Measurements from ENCODE around the gene SLC22A31. TPM values are rescaled to one million over a fixed set of nuclear protein-coding genes. Genes with fewer than 3 reads are reported as not detected.
A peak's percentile ranks its signal among the peaks of the same experiment; 100 is the strongest.
"Not testable (repeated sequence)": the region's sequence is repeated elsewhere in the genome, so short reads cannot be mapped to it uniquely, and the experiment has no call there.

The SLC22A31 gene
- 1 to 10 TPM in 6 of 7 donors, under 1 TPM in 1; 0.98 to 8.3 (median 4.9) TPM for total RNA-seq
- 1 to 10 TPM; 1.1 to 5.6 (median 4.2) TPM for polyA plus RNA-seq
- long read RNA-seq, donor 1 = 0 reads
- long read RNA-seq, donor 2 = 0 reads

DNA sequence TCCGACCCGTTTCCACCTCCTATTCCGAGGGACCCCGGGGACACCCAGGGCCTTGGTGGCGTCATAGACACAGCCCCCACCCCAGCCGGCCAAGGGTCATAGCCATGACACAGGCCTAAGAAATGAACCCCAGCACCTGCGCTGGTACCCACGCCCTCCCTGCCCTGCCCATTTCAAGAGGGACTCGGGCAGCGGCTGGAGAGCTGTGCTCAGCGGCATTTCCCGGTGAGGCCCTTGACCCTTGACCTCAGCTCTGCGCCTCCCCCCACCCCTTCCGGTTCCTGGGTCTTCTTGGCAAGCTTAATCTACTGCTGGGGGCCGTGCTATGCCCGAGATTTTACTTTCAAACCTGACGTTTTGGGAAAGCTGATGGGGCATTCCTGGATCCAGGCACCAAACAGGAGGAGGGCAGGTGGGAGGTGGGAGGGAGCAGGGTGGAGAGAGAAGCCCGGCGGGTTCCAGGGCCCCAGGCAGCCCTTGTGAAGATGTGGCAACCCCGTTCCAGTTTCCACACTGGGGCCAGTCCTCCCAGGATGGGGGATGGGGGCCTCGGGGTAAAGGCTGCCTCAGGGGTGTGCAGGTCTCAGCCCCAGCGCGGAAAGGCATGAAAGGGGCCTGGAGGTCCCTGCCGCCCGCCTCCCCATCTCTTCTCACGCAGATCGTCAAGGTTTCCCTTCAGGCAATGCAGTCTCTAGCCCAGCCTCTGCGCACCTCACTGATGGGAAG is at the start of gene SLC22A31:
TSS of gene SLC22A31 (minus strand) at position 414 of the 726 bp plus-strand sequence. CDS start at position 378, 36 bp downstream.
- TF ChIP-seq, protein P1, sequence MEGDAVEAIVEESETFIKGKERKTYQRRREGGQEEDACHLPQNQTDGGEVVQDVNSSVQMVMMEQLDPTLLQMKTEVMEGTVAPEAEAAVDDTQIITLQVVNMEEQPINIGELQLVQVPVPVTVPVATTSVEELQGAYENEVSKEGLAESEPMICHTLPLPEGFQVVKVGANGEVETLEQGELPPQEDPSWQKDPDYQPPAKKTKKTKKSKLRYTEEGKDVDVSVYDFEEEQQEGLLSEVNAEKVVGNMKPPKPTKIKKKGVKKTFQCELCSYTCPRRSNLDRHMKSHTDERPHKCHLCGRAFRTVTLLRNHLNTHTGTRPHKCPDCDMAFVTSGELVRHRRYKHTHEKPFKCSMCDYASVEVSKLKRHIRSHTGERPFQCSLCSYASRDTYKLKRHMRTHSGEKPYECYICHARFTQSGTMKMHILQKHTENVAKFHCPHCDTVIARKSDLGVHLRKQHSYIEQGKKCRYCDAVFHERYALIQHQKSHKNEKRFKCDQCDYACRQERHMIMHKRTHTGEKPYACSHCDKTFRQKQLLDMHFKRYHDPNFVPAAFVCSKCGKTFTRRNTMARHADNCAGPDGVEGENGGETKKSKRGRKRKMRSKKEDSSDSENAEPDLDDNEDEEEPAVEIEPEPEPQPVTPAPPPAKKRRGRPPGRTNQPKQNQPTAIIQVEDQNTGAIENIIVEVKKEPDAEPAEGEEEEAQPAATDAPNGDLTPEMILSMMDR (IDR thresholded peaks at IDR 0.05 in 8 of 11, conservative IDR thresholded peaks at IDR 0.05 in 3 of 11) = no peak
- TF ChIP-seq POLR2A (IDR thresholded peaks at IDR 0.05) (no peak), POLR2AphosphoS5 (IDR thresholded peaks at IDR 0.05) (no peak)
- DNase-seq = peak; percentile 60
- WGBS, 5 donors = 15 to 29% (median 21%) methylated on average over 22 to 28 of the region's 28 CpGs
- H3K4me3 ChIP-seq = peak within 1 kb of the TSS in 7 of 8 donors; percentile 25 to 68 (median 32)
- intact Hi-C loops (cut with DNase I; ENCODE audit: low total_unique reads) = no loop called here
- H3K27ac ChIP-seq = no peak within 1 kb of the TSS
- H3K36me3 ChIP-seq = no peaks in the 10 kb centered on the region
- peaks cover 0 to 85% (median 67%) of the 10 kb centered on the region in 7 donors for H3K27me3 ChIP-seq (replicated peaks in 1 of 7)
- peaks cover 10 to 37% (median 22%) of the 10 kb centered on the region in 6 donors for H3K4me1 ChIP-seq
- peaks cover 0 to 10% (median 0%) of the 10 kb centered on the region in 8 donors for H3K9me3 ChIP-seq

DNA sequence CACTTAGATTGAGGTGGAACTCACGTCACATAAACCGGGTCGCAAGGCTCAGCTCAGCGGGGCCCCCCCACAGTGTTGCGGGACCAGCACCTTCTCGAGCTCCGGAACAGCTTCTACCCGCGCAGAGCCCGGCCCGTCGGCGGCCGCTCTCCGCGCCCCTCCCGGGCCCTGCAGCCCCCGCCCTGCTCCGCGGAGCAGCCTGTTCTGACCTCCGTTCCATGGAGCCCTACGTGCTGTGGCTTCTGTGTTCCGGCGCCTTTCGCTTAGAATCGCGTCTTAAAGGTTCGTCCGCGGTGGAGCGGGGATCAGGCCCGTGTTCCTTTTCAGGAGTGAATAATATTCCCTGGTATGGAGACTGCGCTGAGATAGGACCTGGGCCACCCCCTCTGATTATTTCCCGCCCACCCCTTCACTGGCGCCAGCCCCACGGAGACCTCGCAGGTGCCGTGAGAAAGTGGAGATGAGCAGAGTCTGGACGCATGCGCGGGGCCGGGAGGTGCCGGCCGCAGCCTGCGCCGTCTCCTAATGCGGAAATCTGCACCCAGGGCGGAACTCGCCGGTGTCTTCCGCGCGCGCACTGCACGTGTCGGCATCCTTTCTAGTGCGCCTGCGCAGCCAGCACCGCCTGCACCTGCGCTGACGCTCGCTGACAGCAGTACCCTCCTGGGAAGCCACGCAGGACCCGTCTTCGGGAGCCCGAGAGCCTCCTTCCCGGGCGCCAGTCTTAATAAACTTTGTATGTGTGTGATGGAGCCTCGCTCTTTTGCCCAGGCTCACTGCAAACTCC is 48.1 kb upstream of the SLC22A31 start:
- Histone ChIP-seq H3K4me1 (peaks cover 0 to 23% (median 12%) of the 10 kb centered on the region in 6 donors), H3K4me3 (peak overlapping the region in 5 of 8 donors; percentile 47 to 75 (median 49)), H3K27ac (peak overlapping the region in 1 of 8 donors; percentile 62), H3K9me3 (peaks cover 0 to 31% (median 19%) of the 10 kb centered on the region in 8 donors), H3K27me3 (replicated peaks in 1 of 7) (peaks cover 0 to 18% (median 0%) of the 10 kb centered on the region in 7 donors), H3K36me3 (no peaks in the 10 kb centered on the region)
- intact Hi-C loops (cut with DNase I; ENCODE audit: low total_unique reads) = no loop called here
- WGBS, 5 donors = 60 to 69% (median 63%) methylated on average over 69 of the region's 69 CpGs
- no peak for TF ChIP-seq POLR2AphosphoS5 (IDR thresholded peaks at IDR 0.05)
- TF ChIP-seq POLR2A (IDR thresholded peaks at IDR 0.05) = no peak
- TF ChIP-seq, protein P1 (IDR thresholded peaks at IDR 0.05 in 8 of 11, conservative IDR thresholded peaks at IDR 0.05 in 3 of 11) = no peak
- no peak for DNase-seq

DNA sequence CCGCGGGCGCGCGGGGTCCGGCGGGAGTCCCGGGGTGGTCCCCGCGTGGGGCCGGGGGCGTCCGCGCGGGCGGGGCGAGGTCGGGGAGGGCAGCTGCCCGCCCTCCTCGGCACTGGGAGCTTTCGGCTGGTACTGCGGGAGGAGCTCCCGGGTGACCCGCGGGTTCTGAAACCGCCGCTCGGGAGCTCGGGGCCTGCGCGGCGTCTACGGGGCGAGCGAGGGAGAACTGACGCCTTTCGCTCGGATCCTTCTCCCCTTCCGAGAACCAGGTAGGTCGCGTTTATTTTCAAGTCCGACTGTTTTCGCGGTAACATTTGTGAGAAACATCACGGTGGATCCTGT is 47.4 kb upstream of the SLC22A31 start:
- 1 to 18% (median 4%) methylated on average over 3 to 45 of the region's 45 CpGs for WGBS, 5 donors
- Histone ChIP-seq H3K4me1 (peaks cover 0 to 23% (median 12%) of the 10 kb centered on the region in 6 donors), H3K27ac (peak overlapping the region in 3 of 8 donors; percentile 53 to 62 (median 59)), H3K4me3 (peak overlapping the region; percentile 30 to 75 (median 48)), H3K27me3 (replicated peaks in 1 of 7) (peaks cover 0 to 18% (median 0%) of the 10 kb centered on the region in 7 donors), H3K9me3 (peaks cover 0 to 31% (median 19%) of the 10 kb centered on the region in 8 donors)
- DNase-seq; intact Hi-C loops (cut with DNase I; ENCODE audit: low total_unique reads); H3K36me3 ChIP-seq: not testable (repeated sequence)

DNA sequence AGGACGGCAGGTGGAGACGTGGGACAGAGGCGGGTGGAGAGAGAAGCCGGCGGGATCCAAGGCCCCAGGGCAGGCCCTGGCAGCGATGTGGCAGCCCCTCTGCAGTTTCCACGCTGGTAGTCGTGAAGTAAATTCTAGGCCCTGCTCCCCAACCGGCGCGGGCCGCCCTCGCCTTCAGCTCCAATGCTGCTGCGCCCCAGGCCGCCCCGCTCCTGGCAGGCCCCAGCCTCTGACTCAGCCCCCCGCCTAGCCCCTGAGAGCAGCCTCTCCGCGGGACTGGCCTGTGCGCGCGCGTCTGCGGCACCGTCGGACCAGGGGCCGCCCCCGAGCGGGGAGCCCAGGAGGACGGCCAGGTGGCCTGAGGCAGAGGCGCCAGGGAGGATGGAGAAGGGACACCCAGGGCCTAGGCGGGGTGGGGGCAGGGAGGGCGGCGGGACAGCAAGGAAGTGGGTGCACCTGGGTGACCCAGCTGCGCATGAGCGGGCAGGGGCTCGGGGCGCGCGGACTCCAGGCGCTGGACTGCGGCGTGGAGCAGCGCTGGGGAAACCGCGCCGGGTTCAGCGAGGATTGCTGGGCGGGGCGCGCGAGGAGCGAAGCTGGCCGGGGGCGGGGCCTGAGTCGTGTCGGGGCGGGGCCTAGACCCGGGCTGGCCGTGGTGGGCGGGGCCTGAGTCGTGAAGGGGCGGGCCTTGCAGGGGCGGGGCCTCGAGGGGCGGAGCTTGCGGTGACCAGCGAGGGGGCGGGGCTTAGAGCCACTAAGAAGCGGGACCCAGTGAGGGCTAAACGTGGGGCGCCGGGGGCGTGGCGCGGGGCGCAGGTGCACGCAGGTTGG is 46.8 kb upstream of the SLC22A31 start:
- 5 to 11% (median 6%) methylated on average over 29 to 78 of the region's 78 CpGs for WGBS, 5 donors
- peak; percentile 97 for DNase-seq
- Histone ChIP-seq H3K36me3 (no peaks in the 10 kb centered on the region), H3K9me3 (peaks cover 0 to 31% (median 19%) of the 10 kb centered on the region in 8 donors), H3K27me3 (replicated peaks in 1 of 7) (peaks cover 0 to 18% (median 0%) of the 10 kb centered on the region in 7 donors), H3K4me3 (peak overlapping the region; percentile 30 to 75 (median 48)), H3K4me1 (peaks cover 0 to 23% (median 12%) of the 10 kb centered on the region in 6 donors), H3K27ac (peak overlapping the region in 3 of 8 donors; percentile 53 to 62 (median 59))
- intact Hi-C loops (cut with DNase I; ENCODE audit: low total_unique reads) = no loop called here
- TF ChIP-seq POLR2A (IDR thresholded peaks at IDR 0.05) (no peak), POLR2AphosphoS5 (IDR thresholded peaks at IDR 0.05) (peak; percentile 43 to 71 (median 51))
- TF ChIP-seq, protein P1 (IDR thresholded peaks at IDR 0.05 in 8 of 11, conservative IDR thresholded peaks at IDR 0.05 in 3 of 11) = no peak

Data from spleen (tissue), 13 donors.